T-helper 2 cell treated with Interferon-gamma antibody and Interleukin-4, amounts not matched to agents 5 μg/mL and 100 μg/mL, for 36 hours (primary cell): ENCODE measurements around the gene OR4M2.
"Not testable (repeated sequence)": the region's sequence is repeated elsewhere in the genome, so short reads cannot be mapped to it uniquely, and the experiment has no call there.

ENCODE experiments used
- DNase-seq: peaks from one replicate; pipeline ENCODE4 v3.0.0; 2021; ENCODE audit warnings: low spot score
- H3K27ac Mint-ChIP-seq: one replicate; pipeline ENCODE4 v1.8.0; 2021; ENCODE audit warnings: mild to moderate bottlenecking, mixed read lengths
- H3K27me3 Mint-ChIP-seq: one replicate; pipeline ENCODE4 v1.8.0; 2021; ENCODE audit warnings: low read depth, mixed read lengths
- H3K36me3 Mint-ChIP-seq: one replicate; pipeline ENCODE4 v1.8.0; 2021; ENCODE audit warnings: low read depth, mixed read lengths
- H3K4me1 Mint-ChIP-seq: one replicate; pipeline ENCODE4 v1.8.0; 2021; ENCODE audit warnings: low read depth, mixed read lengths
- H3K4me3 Mint-ChIP-seq: one replicate; pipeline ENCODE4 v1.8.0; 2022; ENCODE audit warnings: mild to moderate bottlenecking, moderate library complexity, mixed read lengths
- H3K9me3 Mint-ChIP-seq: one replicate; pipeline ENCODE4 v1.8.0; 2021; ENCODE audit warnings: mixed read lengths

Gene OR4M2, protein sequence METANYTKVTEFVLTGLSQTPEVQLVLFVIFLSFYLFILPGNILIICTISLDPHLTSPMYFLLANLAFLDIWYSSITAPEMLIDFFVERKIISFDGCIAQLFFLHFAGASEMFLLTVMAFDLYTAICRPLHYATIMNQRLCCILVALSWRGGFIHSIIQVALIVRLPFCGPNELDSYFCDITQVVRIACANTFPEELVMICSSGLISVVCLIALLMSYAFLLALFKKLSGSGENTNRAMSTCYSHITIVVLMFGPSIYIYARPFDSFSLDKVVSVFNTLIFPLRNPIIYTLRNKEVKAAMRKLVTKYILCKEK

DNA sequence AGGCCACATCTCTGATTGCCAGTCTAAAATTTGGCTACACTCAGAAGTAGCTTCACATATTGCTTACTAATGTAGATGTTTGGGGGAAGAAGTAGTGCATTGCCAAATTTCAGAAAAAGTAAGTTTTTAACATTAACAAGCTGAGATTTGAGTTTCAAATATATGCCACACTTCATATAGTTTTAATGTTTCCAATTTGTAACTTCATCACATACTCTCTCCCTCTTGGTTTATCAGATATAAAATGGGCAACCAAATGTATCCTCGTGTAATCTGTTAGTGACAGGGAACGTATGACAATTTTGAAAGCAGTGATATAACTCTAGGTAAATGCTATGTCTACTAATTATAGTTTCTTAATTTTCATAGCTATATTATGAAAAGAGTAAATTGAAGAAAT is at the start of gene OR4M2:
TSS of gene OR4M2 (plus strand) at position 301 of the 400 bp plus-strand sequence. CDS start at position 399, 98 bp downstream.
- H3K27ac Mint-ChIP-seq, H3K36me3 Mint-ChIP-seq, H3K4me3 Mint-ChIP-seq, H3K4me1 Mint-ChIP-seq, H3K27me3 Mint-ChIP-seq, H3K9me3 Mint-ChIP-seq, DNase-seq: not testable (repeated sequence)

- H3K27me3 Mint-ChIP-seq, H3K36me3 Mint-ChIP-seq, DNase-seq, H3K9me3 Mint-ChIP-seq, H3K4me1 Mint-ChIP-seq, H3K27ac Mint-ChIP-seq, H3K4me3 Mint-ChIP-seq: not testable (repeated sequence)
These were observed 11.1 kb upstream of the OR4M2 start for GRCh38 chr15:22069267-22069666.

GRCh38 chr15:22081386-22081785 is 1.1 kb downstream of the OR4M2 start:
- H3K4me1 Mint-ChIP-seq, H3K27ac Mint-ChIP-seq, DNase-seq, H3K36me3 Mint-ChIP-seq, H3K27me3 Mint-ChIP-seq, H3K4me3 Mint-ChIP-seq, H3K9me3 Mint-ChIP-seq: not testable (repeated sequence)

DNA sequence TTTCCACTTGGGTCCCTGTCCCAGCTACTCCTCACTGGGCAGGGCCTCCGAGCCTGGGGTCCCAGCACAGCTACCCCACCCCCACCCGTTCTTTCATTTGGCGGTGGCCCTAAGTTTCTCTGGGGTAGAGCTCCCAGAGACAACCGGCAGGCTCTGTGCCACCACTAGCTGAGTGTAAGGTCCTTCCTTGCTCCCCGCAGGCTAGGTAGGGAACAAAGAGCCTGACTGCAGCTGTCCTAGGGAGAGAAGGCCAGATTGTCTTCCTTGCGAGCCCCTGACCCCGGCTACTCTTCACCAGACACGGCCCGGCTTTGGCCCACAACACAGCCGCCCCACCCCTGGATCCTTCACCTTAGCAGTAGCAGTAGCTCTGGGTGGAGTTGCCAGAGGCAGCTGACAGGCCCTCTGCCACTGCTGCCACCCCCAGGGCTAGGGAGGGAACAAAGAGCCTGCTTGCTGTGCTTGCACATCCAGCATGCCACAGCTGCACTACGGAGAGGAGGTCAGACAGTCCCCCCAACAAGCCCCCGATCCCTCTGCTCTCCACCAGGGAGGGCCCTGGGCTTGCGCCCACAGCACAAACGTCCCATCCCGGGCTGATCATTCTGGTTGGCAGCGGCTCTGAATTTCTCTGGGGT is 18.4 kb downstream of the OR4M2 start:
- H3K36me3 Mint-ChIP-seq, DNase-seq, H3K27me3 Mint-ChIP-seq, H3K4me3 Mint-ChIP-seq, H3K4me1 Mint-ChIP-seq, H3K9me3 Mint-ChIP-seq, H3K27ac Mint-ChIP-seq: not testable (repeated sequence)

GRCh38 chr15:22099289-22099891 is 19.1 kb downstream of the OR4M2 start:
- not testable (repeated sequence) for H3K36me3 Mint-ChIP-seq, H3K27me3 Mint-ChIP-seq, H3K27ac Mint-ChIP-seq, H3K4me3 Mint-ChIP-seq, DNase-seq, H3K4me1 Mint-ChIP-seq, H3K9me3 Mint-ChIP-seq

- not testable (repeated sequence) for H3K4me3 Mint-ChIP-seq, H3K4me1 Mint-ChIP-seq, H3K9me3 Mint-ChIP-seq, H3K27me3 Mint-ChIP-seq, H3K36me3 Mint-ChIP-seq, DNase-seq, H3K27ac Mint-ChIP-seq
These were observed 41.7 kb downstream of the OR4M2 start for GRCh38 chr15:22122033-22122432.
